GM06990 (cell line): ENCODE measurements around the gene KRT73.

Experiments
- DNase-seq: peaks from one replicate; pipeline ENCODE4 v3.0.0-alpha.2; 2011; ENCODE audit not compliant: insufficient read length; ENCODE audit errors: extremely low read depth
- H3K27me3 ChIP-seq: replicated peaks from 2 replicates; pipeline ENCODE4 v1.6.0; 2011; ENCODE audit warnings: low read length; ENCODE audit not compliant: control insufficient read depth, insufficient read depth
- H3K36me3 ChIP-seq: 2 replicates; pipeline ENCODE4 v1.5.1; 2011; ENCODE audit warnings: low read length; ENCODE audit not compliant: control insufficient read depth, insufficient read depth
- H3K4me3 ChIP-seq: replicated peaks from 2 replicates; pipeline ENCODE4 v1.5.1; 2011; ENCODE audit warnings: low read depth, mild to moderate bottlenecking, control low read depth, low read length
- CTCF ChIP-seq: IDR thresholded peaks from 2 replicates; pipeline ENCODE4 v1.5.1; 2011; ENCODE audit warnings: low read length, control low read depth, mild to moderate bottlenecking, inconsistent platforms; ENCODE audit not compliant: insufficient read depth, poor library complexity, severe bottlenecking

KRT73 gene

GRCh38 chr12:52651726-52652261 lies 33.4 kb upstream of the KRT73 start, which contains the start of gene KRT2:
Gene KRT2, minus strand, starts transcription at chr12:52652211. Its CDS starts 69 bp downstream, at chr12:52652142.
- no peak for DNase-seq

GRCh38 chr12:52650520-52651081 lies 32.2 kb upstream of the KRT73 start:
- no peak overlapping the region for H3K4me3 ChIP-seq
- no peak for TF ChIP-seq CTCF
- DNase-seq: no peak
- no peaks in the 10 kb centered on the region for H3K36me3 ChIP-seq
- no peaks in the 10 kb centered on the region; the same call in 1 of the 2 replicates for H3K27me3 ChIP-seq

More at GRCh38 chr12:52651726-52652261, 33.4 kb upstream of the KRT73 start, which contains the start of gene KRT2:
- H3K27me3 ChIP-seq: no peaks in the 10 kb centered on the region; the same call in none of the 2 replicates
- TF ChIP-seq CTCF: no peak
- H3K4me3 ChIP-seq: no peak within 1 kb of the TSS
- no peaks in the 10 kb centered on the region for H3K36me3 ChIP-seq

- DNase-seq: no peak
- TF ChIP-seq CTCF: no peak
- H3K27me3 ChIP-seq: no peaks in the 10 kb centered on the region
- H3K4me3 ChIP-seq: no peak overlapping the region
- no peaks in the 10 kb centered on the region for H3K36me3 ChIP-seq
These were observed 30.7 kb upstream of the KRT73 start for GRCh38 chr12:52649066-52649465.

- Histone ChIP-seq H3K36me3 (no peaks in the 10 kb centered on the region), H3K4me3 (no peak overlapping the region), H3K27me3 (no peaks in the 10 kb centered on the region)
- no peak for TF ChIP-seq CTCF
- DNase-seq: no peak
These were observed 29.7 kb upstream of the KRT73 start for GRCh38 chr12:52648012-52648550.

GRCh38 chr12:52647601-52648000 lies 29.2 kb upstream of the KRT73 start:
- Histone ChIP-seq H3K27me3 (no peaks in the 10 kb centered on the region), H3K36me3 (no peaks in the 10 kb centered on the region), H3K4me3 (no peak overlapping the region)
- no peak for DNase-seq
- no peak for TF ChIP-seq CTCF
